B cell (primary cell): ENCODE data around the gene MED27.

Experiments used
- EZH2 ChIP-seq: IDR thresholded peaks from 2 replicates; pipeline ENCODE4 v1.6.1; 2012; ENCODE audit warnings: borderline replicate concordance, low read depth, mild to moderate bottlenecking, moderate library complexity, low read length; ENCODE audit not compliant: insufficient read depth, poor library complexity, severe bottlenecking
- TF ChIP-seq, protein P1 (sequence below): fragments of 200-600 bp; IDR thresholded peaks from one replicate; pipeline ENCODE4 v1.8.0; 2022; ENCODE audit warnings: antibody characterized with exemption, mild to moderate bottlenecking

DNA sequence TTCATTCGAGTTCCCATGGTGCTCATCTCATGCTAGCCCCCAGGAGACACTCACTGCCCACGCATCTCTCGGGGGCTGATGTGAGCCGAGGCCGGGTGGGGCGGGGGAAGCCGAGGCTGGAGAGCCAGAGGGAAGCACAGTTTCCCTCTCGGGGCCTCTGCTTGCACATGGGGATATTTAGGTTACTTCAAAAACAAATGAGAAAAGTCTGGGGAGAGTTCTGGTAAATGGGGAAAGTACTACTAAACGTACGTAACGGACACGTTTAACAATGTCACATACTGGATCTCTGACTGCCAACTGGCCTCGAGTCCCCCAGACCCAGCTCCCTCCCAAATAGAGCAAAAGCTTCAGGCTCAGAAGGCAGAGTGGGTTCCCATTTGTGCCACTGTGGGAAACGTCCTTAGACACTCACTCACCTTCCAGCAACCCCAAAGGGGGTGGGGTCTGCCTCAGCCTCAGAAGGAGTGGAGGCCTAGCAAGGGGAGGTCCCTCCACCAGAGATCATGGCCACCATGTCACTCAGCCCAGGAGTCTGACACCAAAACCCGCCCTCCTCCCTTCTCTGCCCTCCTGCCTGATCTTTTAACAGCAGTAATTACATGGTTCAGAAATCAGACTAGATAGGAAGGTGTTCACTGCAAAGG lies 48.3 kb upstream of the MED27 start:
- TF ChIP-seq, protein P1, sequence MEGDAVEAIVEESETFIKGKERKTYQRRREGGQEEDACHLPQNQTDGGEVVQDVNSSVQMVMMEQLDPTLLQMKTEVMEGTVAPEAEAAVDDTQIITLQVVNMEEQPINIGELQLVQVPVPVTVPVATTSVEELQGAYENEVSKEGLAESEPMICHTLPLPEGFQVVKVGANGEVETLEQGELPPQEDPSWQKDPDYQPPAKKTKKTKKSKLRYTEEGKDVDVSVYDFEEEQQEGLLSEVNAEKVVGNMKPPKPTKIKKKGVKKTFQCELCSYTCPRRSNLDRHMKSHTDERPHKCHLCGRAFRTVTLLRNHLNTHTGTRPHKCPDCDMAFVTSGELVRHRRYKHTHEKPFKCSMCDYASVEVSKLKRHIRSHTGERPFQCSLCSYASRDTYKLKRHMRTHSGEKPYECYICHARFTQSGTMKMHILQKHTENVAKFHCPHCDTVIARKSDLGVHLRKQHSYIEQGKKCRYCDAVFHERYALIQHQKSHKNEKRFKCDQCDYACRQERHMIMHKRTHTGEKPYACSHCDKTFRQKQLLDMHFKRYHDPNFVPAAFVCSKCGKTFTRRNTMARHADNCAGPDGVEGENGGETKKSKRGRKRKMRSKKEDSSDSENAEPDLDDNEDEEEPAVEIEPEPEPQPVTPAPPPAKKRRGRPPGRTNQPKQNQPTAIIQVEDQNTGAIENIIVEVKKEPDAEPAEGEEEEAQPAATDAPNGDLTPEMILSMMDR, result no peak
- no peak for TF ChIP-seq EZH2
